H1 (cell line): ENCODE data around the gene CCDC93. TPM values are rescaled to one million over a fixed set of nuclear protein-coding genes. Genes with fewer than 3 reads are reported as not detected.

Experiments used
- CTCF ChIA-PET: fragments of 300-600 bp; sonication (Branson Sonifier 250); formaldehyde crosslinking; loops from one replicate; lab custom pipeline; 2021; ENCODE audit not compliant: partially characterized antibody; lab: Charles Lee
- POLR2A ChIA-PET: fragments of 300-600 bp; sonication (Branson Sonifier 250); formaldehyde crosslinking; loops from one replicate; lab custom pipeline; 2021; ENCODE audit warnings: inconsistent platforms; ENCODE audit not compliant: partially characterized antibody; lab: Charles Lee
- DNase-seq, 2 experiments: peaks; one replicate each; pipeline versions ENCODE4 v3.0.0 to v3.0.0-alpha.2; 2010 to 2022; ENCODE audit warnings: low spot score in 2 of 2, low read depth in 1 of 2, mixed read lengths in 1 of 2
- FAIRE-seq: peaks from 2 replicates; lab custom pipeline; 2011; peaks lifted over from hg19 to GRCh38; lab: Jason Lieb, UNC
- H2AFZ ChIP-seq: 2 replicates; pipeline ENCODE4 v1.8.1; 2012; ENCODE audit warnings: low read length, inconsistent platforms
- H2AK5ac ChIP-seq: 2 replicates; pipeline ENCODE4 v1.6.1; 2013; ENCODE audit warnings: low read depth, low read length
- H2BK120ac ChIP-seq: replicated peaks from 2 replicates; pipeline ENCODE3; 2013; ENCODE audit warnings: low read depth, low read length, inconsistent platforms
- H2BK12ac ChIP-seq: 2 replicates; pipeline ENCODE4 v1.6.1; 2013; ENCODE audit warnings: low read depth, low read length
- H2BK15ac ChIP-seq: 2 replicates; pipeline ENCODE4 v1.6.1; 2013; ENCODE audit warnings: low read length
- H2BK20ac ChIP-seq: 2 replicates; pipeline ENCODE4 v1.6.1; 2013; ENCODE audit warnings: low read length
- H2BK5ac ChIP-seq: 2 replicates; pipeline ENCODE4 v1.6.1; 2013; ENCODE audit warnings: low read depth, low read length
- H3K14ac ChIP-seq: 2 replicates; pipeline ENCODE4 v1.6.1; 2013; ENCODE audit warnings: inconsistent platforms; ENCODE audit not compliant: insufficient read length
- H3K18ac ChIP-seq: 2 replicates; pipeline ENCODE4 v1.6.1; 2013; ENCODE audit warnings: low read length; ENCODE audit errors: extremely low read depth
- H3K23ac ChIP-seq: 2 replicates; pipeline ENCODE4 v1.6.1; 2013; ENCODE audit warnings: inconsistent platforms; ENCODE audit not compliant: insufficient read length
- H3K23me2 ChIP-seq: 2 replicates; pipeline ENCODE4 v1.6.1; 2013; ENCODE audit warnings: low read depth, low read length
- H3K27ac ChIP-seq: 2 replicates; pipeline ENCODE4 v1.6.1; 2011; ENCODE audit warnings: low read depth, low read length, inconsistent platforms
- H3K27me3 ChIP-seq, 4 experiments: replicated peaks in 1 of 4; 1 replicate in 1 of 4; 2 replicates in 3 of 4; pipeline versions ENCODE4 v1.6.1 to v1.8.1; 2011 to 2013; ENCODE audit warnings: low read length in 3 of 4, mild to moderate bottlenecking in 3 of 4, inconsistent platforms in 2 of 4, mixed read lengths in 2 of 4, moderate library complexity in 1 of 4; ENCODE audit not compliant: control insufficient read depth in 3 of 4, insufficient read depth in 3 of 4; ENCODE audit errors: extremely low read depth in 1 of 4
- H3K36me3 ChIP-seq, 4 experiments: 2 replicates each; pipeline versions ENCODE4 v1.6.1 to v1.8.1; 2011 to 2013; ENCODE audit warnings: mild to moderate bottlenecking in 4 of 4, low read length in 3 of 4, moderate library complexity in 2 of 4, control low read depth in 1 of 4, inconsistent platforms in 1 of 4; ENCODE audit not compliant: insufficient read depth in 4 of 4, control insufficient read depth in 2 of 4
- H3K4ac ChIP-seq: replicated peaks from 2 replicates; pipeline ENCODE3; 2013; ENCODE audit warnings: low read length, low read depth, mixed read lengths, inconsistent platforms; ENCODE audit not compliant: insufficient read length
- H3K4me1 ChIP-seq, 4 experiments: replicated peaks in 1 of 4; 1 replicate in 1 of 4; 2 replicates in 3 of 4; pipeline versions ENCODE4 v1.6.1 to v1.8.1; 2011 to 2013; ENCODE audit warnings: low read length in 3 of 4, inconsistent platforms in 2 of 4, mixed read lengths in 1 of 4; ENCODE audit not compliant: insufficient read depth in 4 of 4, control insufficient read depth in 3 of 4
- H3K4me2 ChIP-seq, 2 experiments: 2 replicates each; pipeline versions ENCODE4 v1.6.1 to v1.8.1; 2011 to 2013; ENCODE audit warnings: low read depth in 2 of 2, low read length in 2 of 2, control low read depth in 1 of 2, inconsistent platforms in 1 of 2, mild to moderate bottlenecking in 1 of 2; ENCODE audit not compliant: insufficient read depth in 1 of 2
- H3K4me3 ChIP-seq, 4 experiments: fragments of 200-600, 300-600 bp in 1 of 4; sonication (generic), shearing (Covaris generic), sonication (Bioruptor Twin) in 1 of 4; 2 replicates each; pipeline versions ENCODE4 v1.5.1 to v1.8.1; 2011 to 2016; ENCODE audit warnings: low read length in 4 of 4, low read depth in 3 of 4, control low read depth in 2 of 4, inconsistent platforms in 2 of 4, mild to moderate bottlenecking in 2 of 4, mixed read lengths in 1 of 4, moderate library complexity in 1 of 4; ENCODE audit not compliant: insufficient read depth in 2 of 4; ENCODE audit errors: extremely low read depth in 1 of 4
- H3K56ac ChIP-seq: replicated peaks from 2 replicates; pipeline ENCODE3; 2013; ENCODE audit warnings: low read depth, mild to moderate bottlenecking, mixed read lengths, low read length, inconsistent platforms; ENCODE audit not compliant: insufficient read length
- H3K79me1 ChIP-seq: 2 replicates; pipeline ENCODE4 v1.6.1; 2013; ENCODE audit warnings: low read depth, low read length, control low read depth
- H3K79me2 ChIP-seq, 2 experiments: 2 replicates each; pipeline versions ENCODE4 v1.6.1 to v1.8.1; 2012 to 2013; ENCODE audit warnings: low read length in 2 of 2, mild to moderate bottlenecking in 2 of 2, inconsistent platforms in 1 of 2; ENCODE audit not compliant: insufficient read depth in 2 of 2, control insufficient read depth in 1 of 2
- H3K9ac ChIP-seq, 4 experiments: replicated peaks in 1 of 4; 1 replicate in 1 of 4; 2 replicates in 3 of 4; pipeline versions ENCODE4 v1.6.1 to v1.8.1; 2011 to 2013; ENCODE audit warnings: low read depth in 3 of 4, low read length in 3 of 4, control low read depth in 2 of 4, mild to moderate bottlenecking in 2 of 4, moderate library complexity in 2 of 4, inconsistent platforms in 1 of 4; ENCODE audit errors: extremely low read depth in 1 of 4
- H3K9me3 ChIP-seq, 2 experiments: 2 replicates each; pipeline versions ENCODE4 v1.6.1 to v1.8.1; 2012 to 2013; ENCODE audit warnings: mild to moderate bottlenecking in 2 of 2, moderate library complexity in 2 of 2, control low read depth in 1 of 2, inconsistent platforms in 1 of 2, low read depth in 1 of 2, low read length in 1 of 2, mixed read lengths in 1 of 2; ENCODE audit not compliant: insufficient read depth in 2 of 2
- H4K20me1 ChIP-seq, 2 experiments: replicated peaks in 1 of 2; 2 replicates each; pipeline versions ENCODE3 to v1.8.1; 2011 to 2013; ENCODE audit warnings: inconsistent platforms in 2 of 2, low read length in 2 of 2, mild to moderate bottlenecking in 1 of 2; ENCODE audit not compliant: insufficient read depth in 2 of 2, control insufficient read depth in 1 of 2
- H4K5ac ChIP-seq: 2 replicates; pipeline ENCODE4 v1.6.1; 2013; ENCODE audit warnings: low read length, low read depth, mixed read lengths, inconsistent platforms; ENCODE audit not compliant: insufficient read length
- H4K8ac ChIP-seq: 2 replicates; pipeline ENCODE4 v1.8.0; 2013; ENCODE audit warnings: mild to moderate bottlenecking, moderate library complexity, low read length, inconsistent platforms; ENCODE audit not compliant: insufficient read depth; ENCODE audit errors: extremely low read depth
- H4K91ac ChIP-seq: replicated peaks from 2 replicates; pipeline ENCODE3; 2013; ENCODE audit warnings: low read length, mixed read lengths, inconsistent platforms; ENCODE audit not compliant: insufficient read length
- CBX8 ChIP-seq: fragments of 300-800, 300-1000 bp; sonication (generic); IDR thresholded peaks from 2 replicates; pipeline ENCODE4 v1.7.1; 2016; ENCODE audit warnings: low read depth, low read length, borderline replicate concordance
- CTCF ChIP-seq, 3 experiments: IDR thresholded peaks; 1 replicate in 2 of 3; 2 replicates in 1 of 3; pipeline versions ENCODE4 v1.5.1 to v1.6.1; 2011; ENCODE audit warnings: low read length in 3 of 3, mild to moderate bottlenecking in 3 of 3, inconsistent platforms in 2 of 3, low read depth in 1 of 3, moderate library complexity in 1 of 3; ENCODE audit not compliant: insufficient read depth in 1 of 3; ENCODE audit errors: control extremely low read depth in 1 of 3
- HDAC6 ChIP-seq: IDR thresholded peaks from one replicate; pipeline ENCODE4 v1.7.1; 2012; ENCODE audit warnings: low read depth, mild to moderate bottlenecking, inconsistent platforms, low read length, moderate library complexity
- MAFK ChIP-seq: IDR thresholded peaks from 2 replicates; pipeline ENCODE4 v1.6.1; 2012; ENCODE audit warnings: low read depth, mild to moderate bottlenecking, improper control_type of control experiment, low read length
- WGBS, 2 experiments: shearing (Covaris generic) in 1 of 2; methylation state at CpG; one replicate each; pipeline versions ENCODE4 v1.1.6 to v1.1.7; 2013 to 2015; ENCODE audit warnings: low lambda C conversion rate in 2 of 2, mixed read lengths in 2 of 2, inconsistent platforms in 1 of 2, low coverage in 1 of 2, missing lambda C conversion rate in 1 of 2; ENCODE audit not compliant: insufficient replicate concordance in 2 of 2, insufficient coverage in 1 of 2, insufficient read length in 1 of 2; ENCODE audit errors: extremely low coverage in 1 of 2, missing lambda C conversion rate in 1 of 2; 5-methylcytosine and 5-hydroxymethylcytosine counted together
- polyA plus RNA-seq, 7 experiments: library from polyadenylated mRNA; depleted of rRNA in 3 of 7; stranded (reverse) in 5 of 7; unstranded in 2 of 7; fragments of >200 nt in 5 of 7; fragments of 200-250 nt in 2 of 7; gene quantifications; 1 replicate in 5 of 7; 2 replicates in 1 of 7; 4 replicates in 1 of 7; pipeline versions ENCODE4 v1.2.1 to v1.2.3, GENCODE V29; 2011 to 2013; ENCODE audit warnings: missing spikeins in 2 of 7, mixed read lengths in 2 of 7
- total RNA-seq: library from RNA; stranded (reverse); fragmentation: NEBNext Ultra II Directional; extraction: Animal tissue kit (Norgen Biotek cat#: 25700); gene quantifications from 2 replicates; pipeline ENCODE4 v1.2.1, GENCODE V29; 2021

CCDC93 gene
- total and polyA plus RNA-seq, 2 of the 8 experiments (the other 6 are each of a cell fraction or from before 2014, with no cell fraction given) = 5.5 to 18.0 TPM

GRCh38 chr2:117956036-117956796 is 57.7 kb downstream of the CCDC93 start:
- Histone ChIP-seq H2BK20ac (no peak overlapping the region), H2BK120ac (no peak overlapping the region), H4K5ac (no peak overlapping the region), H3K36me3 (peaks cover 2 to 27% (median 14%) of the 10 kb centered on the region in 4 experiments; a peak in 7 of 8 replicates), H2AFZ (no peak overlapping the region), H4K8ac (no peak overlapping the region), H2BK12ac (no peak overlapping the region), H3K79me1 (no peaks in the 10 kb centered on the region), H4K20me1 (no peaks in the 10 kb centered on the region), H3K27me3 (no peaks in the 10 kb centered on the region), H2BK5ac (no peak overlapping the region), H3K79me2 (no peaks in the 10 kb centered on the region), H3K4me3 (no peak overlapping the region), H3K23ac (no peak overlapping the region), H3K56ac (no peak overlapping the region), H3K14ac (no peak overlapping the region), H3K9ac (no peak overlapping the region), H3K18ac (no peak overlapping the region), H3K23me2 (no peaks in the 10 kb centered on the region), H3K4me1 (no peaks in the 10 kb centered on the region), H3K4me2 (no peak overlapping the region), H3K4ac (no peak overlapping the region), H3K9me3 (no peaks in the 10 kb centered on the region), H4K91ac (no peak overlapping the region), H2AK5ac (no peak overlapping the region), H2BK15ac (no peak overlapping the region), H3K27ac (no peak overlapping the region)
- FAIRE-seq = no peak
- ChIA-PET CTCF (interaction anchor here (0.7 to 7.1 kb wide), 14 partner anchors 11 to 142 kb away, joined by 3 to 39 read pairs (median 5); partner anchors contain the start of gene DDX18), POLR2A (no interaction called here)
- DNase-seq = no peak
- TF ChIP-seq CBX8 (no peak), HDAC6 (no peak), CTCF (IDR thresholded peaks at IDR 0.05; ENCODE audit: control extremely low read depth in 1 of 3, insufficient read depth in 1 of 3, low read depth in 1 of 3, low read length in 3 of 3) (peak in 1 of 3 experiments; percentile 27; a peak in 1 of 4 replicates), MAFK (no peak)
- WGBS, 2 experiments = 88% methylated on average over 1 of the region's 1 CpG; no CpG with 5 or more reads in 1 of the 2 experiments
